Stimulated activated CD4-positive, alpha-beta T cell treated with anti-CD3 and anti-CD28 coated beads, Interleukin-2, amount 100 ng/mL, for 24 hours (primary cell): ENCODE measurements around the gene NMUR2.

Source experiments
- DNase-seq, 2 donors: peaks; one replicate each; pipeline ENCODE4 v3.0.0-alpha.2; 2020

The NMUR2 gene

DNA sequence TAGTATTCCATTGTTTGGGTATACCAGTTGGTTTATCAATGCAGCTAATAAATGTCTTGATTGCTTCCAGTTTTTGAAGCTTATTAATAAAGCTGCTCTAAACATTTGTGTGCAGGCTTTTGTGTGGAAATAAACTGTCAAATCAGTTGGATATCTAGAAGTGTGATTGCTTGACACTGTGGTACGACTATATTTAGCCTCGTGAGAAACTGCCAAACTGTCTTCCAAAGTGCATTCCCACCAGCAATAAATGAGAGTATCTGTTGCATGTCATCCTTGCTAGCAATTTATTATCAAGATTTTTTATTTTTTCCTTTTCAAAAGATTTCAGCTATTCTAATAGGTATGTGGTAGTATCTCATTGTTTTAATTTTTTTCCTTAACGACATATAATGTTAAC lies 37.5 kb downstream of the NMUR2 start:
- no peak for DNase-seq

DNA sequence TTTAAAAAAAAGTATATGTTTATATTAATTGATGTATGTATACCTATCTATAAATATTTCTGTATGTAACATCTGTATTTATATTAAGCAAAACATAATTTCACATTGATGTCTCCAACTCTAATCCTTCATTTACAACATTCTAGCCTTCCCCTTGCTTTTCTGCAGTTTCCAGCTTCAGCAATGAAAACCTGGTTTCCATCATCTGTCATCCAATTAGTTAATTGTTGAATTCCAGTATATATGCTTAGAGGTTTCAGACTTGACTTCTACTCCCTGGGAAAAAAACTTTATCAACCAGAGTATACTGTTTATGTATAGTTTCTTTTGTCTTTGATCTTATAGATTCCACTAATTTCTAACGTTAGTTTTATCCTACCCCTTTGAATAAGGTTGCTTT lies 38.4 kb downstream of the NMUR2 start:
- no peak for DNase-seq

DNA sequence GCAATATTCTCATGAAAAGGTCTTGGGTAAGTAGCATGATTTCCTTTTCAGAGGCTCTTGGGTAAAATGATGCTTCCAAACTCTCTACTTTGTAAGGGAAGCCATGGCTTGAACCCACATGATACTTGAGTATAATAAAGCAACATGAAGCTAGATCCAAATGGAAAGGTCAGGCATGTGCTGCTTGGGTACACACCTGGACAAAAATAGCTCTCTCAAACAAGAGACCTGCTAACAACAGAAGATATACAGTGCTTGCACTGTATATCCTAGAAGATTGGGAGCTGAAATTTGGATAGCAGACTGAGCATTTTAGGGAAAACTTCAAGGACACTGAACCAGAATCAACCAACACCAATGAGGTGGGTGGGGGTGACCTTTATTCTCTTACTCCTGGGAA lies 40.2 kb downstream of the NMUR2 start:
- no peak for DNase-seq

DNA sequence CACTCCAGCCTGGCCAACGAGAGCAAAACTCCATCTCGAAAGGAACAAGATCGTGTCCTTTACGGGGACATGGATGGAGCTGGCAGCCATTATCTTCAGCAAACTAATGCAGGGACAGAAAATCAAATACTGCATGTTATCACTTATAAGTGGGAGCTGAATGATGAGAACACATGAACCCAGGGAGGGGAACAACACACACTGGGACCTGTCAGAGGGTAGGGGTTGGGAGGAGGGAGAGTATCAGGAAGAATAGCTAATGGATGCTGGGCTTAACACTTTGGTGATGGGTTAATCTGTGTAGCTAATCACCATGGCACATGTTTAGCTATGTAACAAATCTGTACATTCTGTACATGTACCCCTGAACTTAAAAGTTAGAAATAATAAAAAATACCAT lies 40.9 kb downstream of the NMUR2 start:
- DNase-seq, result no peak

DNA sequence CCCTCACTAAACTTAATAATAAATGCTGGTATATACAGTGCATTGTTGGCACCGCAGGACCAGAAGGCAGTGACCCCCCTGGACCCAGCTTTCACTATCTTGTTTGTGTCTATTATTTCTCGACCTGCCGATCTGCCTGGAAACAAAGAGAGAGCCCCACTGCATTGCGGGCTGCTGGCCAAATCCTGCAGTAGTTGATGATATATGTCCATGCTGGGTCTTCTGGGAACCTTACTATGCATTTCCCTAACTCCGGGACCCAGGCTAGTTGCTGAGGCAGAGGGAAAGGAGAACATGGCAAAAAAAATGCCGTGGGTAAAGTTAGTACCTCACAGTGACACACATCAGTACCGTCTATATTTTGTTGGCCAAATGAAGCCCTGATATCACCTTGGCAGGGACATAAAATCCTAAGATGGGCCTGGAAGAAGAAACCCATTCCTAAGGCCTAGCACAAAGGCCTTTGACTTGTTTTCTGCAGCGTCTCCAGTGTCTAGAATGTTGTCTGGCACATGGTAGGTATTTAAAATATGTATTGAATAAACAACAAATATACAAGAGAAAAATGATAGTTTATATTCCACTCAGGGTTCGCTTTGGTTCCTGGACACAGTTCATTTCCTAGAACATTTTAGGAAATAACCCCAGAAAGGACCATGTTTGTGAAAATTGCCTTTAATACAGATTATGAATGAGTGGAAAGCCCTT lies 46.1 kb downstream of the NMUR2 start:
- DNase-seq, result no peak

DNA sequence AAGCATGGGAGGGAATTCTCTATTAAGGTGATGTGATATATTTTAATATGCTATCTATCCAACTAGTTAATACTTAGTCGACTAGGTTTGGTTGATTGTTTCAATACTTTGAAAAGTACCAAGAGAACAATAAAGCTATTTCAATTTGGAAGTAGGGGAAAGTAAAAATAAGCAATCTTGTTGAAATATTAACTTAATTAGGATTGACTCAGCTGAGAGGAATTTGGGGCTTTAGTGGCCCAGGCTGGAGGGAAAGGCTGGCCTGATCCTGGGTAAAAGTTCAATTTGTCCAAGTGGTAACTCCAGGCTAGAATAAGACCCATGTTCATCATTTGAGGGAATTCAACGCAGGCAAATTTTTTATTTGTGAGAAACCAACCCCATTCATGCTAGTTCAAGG lies 48.6 kb downstream of the NMUR2 start:
- DNase-seq, result no peak

DNA sequence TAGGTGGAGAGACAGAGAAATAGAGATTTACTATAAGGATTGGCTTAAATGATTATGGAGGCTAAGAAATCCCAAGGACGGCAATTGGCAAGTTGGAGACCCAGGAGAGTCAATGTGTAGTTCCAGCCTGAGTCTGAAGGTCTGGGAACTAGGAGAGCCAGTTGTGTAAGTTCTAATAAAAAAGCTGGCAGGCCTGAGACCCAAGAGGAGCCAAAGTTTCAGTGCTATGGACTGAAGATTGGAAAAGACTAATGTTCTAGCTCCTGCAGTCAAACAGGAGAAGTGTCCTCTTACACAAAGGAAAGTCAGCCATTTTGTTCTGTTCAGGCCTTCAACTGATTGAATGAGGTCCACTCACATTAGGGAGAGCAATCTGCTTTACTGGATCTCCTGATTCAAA lies 50.0 kb downstream of the NMUR2 start:
- no peak for DNase-seq

DNA sequence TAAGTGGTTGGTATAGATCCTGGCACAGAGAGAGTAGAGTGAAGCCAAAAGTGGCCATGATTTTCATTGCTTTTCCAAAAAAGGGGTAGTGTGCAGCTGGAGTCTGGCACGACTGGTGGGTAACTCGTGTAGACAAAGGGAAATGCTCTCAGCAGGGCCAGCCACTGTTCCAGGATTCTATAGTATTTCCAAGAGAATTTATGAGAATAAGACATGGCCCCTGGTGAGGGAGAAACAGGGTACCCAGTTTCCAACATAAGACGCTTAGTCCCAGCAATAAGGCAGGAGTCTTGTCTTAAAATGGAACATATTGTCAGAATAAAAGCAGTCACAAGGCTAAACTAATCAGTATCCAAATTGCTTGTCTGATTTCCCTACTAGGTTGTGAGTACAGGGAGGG lies 52.1 kb downstream of the NMUR2 start:
- no peak for DNase-seq

DNA sequence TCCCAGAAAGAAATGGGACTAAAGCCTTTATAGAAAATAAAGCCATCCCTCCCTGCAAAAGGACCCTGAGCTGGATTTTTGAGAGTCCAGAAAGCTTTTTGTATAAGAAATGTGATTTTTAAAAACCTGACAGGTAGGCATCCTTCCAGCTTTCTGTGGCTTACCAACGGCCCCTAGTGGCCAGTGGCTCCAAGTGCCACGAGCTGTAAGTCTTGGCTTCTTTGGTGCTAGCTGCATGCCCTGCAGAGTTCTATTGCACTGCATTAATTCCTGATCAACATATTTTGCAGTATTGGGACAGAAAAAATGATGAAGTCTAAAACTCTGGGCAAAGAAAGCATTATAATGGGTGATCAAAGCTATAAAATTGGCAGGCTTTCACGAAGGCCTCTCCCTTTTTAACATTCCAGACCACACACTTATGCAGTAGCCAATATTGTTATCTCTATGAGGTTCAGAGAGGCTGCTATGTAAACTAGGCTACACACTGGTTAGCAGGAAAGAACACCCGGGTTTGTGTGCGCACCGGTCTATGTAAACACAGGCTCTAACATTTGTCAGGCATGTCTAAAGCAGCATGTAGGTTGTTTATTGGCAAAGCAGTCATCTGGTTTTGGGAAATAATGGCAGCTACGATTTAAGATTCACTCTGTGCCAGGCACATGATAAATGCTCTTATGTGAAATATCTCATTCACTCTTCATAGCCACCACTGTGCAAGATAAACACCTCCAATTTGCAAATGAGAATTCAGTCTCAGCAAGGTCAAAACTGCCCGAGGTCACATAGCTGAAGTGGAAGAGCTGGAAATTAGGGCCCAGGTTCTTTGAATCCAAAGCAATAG lies 55.2 kb downstream of the NMUR2 start:
- DNase-seq, result peak; percentile 17 to 47
